ENCODE data around the gene LEMD1.
"Not testable (repeated sequence)": the region's sequence is repeated elsewhere in the genome, so short reads cannot be mapped to it uniquely, and the experiment has no call there.

The LEMD1 gene

DNA sequence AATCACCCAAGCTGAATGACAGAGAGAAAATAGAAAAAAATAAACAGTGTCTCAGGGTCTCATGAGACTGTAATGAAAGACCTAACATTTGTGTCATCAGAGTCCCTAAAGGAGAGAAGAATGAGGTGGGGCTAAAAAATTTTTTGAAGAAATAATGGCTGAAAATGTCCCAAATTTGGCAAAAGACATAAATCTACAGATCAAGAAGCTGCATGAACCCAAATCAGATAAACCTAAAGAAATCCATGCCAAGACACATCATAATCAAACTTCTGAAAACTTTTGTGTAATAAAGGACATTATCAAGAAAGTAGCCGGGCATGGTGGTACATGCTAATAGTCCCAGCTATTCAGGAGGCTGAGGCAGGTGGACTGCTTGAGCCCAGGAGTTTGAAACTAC lies 29.2 kb downstream of the LEMD1 start:
- no peaks in the 10 kb centered on the region for H3K4me1 ChIP-seq (ENCODE audit: insufficient read depth, low read length, severe bottlenecking)
- no peak overlapping the region for H3K4me2 ChIP-seq (ENCODE audit: low read length)
- no peak overlapping the region for H3K27ac ChIP-seq (ENCODE audit: low read depth, low read length, poor library complexity, severe bottlenecking)
- H3K36me3 ChIP-seq (ENCODE audit: insufficient read depth, low read length), result no peaks in the 10 kb centered on the region
- no peaks in the 10 kb centered on the region for H3K9me2 ChIP-seq (ENCODE audit: low read depth, low read length)
- H3K4me3 ChIP-seq (ENCODE audit: low read depth, low read length, poor library complexity, severe bottlenecking), result no peak overlapping the region
- no peaks in the 10 kb centered on the region for H3K9me3 ChIP-seq (ENCODE audit: low read length)
- no peaks in the 10 kb centered on the region for H3F3A ChIP-seq (ENCODE audit: insufficient read depth, low read length)
- no peak overlapping the region for H2AFZ ChIP-seq (ENCODE audit: low read length)
- H3K9ac ChIP-seq (ENCODE audit: low read length), result no peak overlapping the region
- no peaks in the 10 kb centered on the region for H3K79me2 ChIP-seq (ENCODE audit: insufficient read depth, low read length)
- no peaks in the 10 kb centered on the region for H4K20me1 ChIP-seq (ENCODE audit: insufficient read depth, low read length)
- 0 out of 2 replicates have a peak, but pooled peaks cover 7% of the 10 kb centered on the region for H3K27me3 ChIP-seq (ENCODE audit: insufficient read depth, low read length)
- TF ChIP-seq, protein P1, sequence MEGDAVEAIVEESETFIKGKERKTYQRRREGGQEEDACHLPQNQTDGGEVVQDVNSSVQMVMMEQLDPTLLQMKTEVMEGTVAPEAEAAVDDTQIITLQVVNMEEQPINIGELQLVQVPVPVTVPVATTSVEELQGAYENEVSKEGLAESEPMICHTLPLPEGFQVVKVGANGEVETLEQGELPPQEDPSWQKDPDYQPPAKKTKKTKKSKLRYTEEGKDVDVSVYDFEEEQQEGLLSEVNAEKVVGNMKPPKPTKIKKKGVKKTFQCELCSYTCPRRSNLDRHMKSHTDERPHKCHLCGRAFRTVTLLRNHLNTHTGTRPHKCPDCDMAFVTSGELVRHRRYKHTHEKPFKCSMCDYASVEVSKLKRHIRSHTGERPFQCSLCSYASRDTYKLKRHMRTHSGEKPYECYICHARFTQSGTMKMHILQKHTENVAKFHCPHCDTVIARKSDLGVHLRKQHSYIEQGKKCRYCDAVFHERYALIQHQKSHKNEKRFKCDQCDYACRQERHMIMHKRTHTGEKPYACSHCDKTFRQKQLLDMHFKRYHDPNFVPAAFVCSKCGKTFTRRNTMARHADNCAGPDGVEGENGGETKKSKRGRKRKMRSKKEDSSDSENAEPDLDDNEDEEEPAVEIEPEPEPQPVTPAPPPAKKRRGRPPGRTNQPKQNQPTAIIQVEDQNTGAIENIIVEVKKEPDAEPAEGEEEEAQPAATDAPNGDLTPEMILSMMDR (IDR thresholded peaks at IDR 0.05; ENCODE audit: low read length), result no peak
- TF ChIP-seq EZH2 (IDR thresholded peaks at IDR 0.05; ENCODE audit: borderline replicate concordance, low read length), result no peak

DNA sequence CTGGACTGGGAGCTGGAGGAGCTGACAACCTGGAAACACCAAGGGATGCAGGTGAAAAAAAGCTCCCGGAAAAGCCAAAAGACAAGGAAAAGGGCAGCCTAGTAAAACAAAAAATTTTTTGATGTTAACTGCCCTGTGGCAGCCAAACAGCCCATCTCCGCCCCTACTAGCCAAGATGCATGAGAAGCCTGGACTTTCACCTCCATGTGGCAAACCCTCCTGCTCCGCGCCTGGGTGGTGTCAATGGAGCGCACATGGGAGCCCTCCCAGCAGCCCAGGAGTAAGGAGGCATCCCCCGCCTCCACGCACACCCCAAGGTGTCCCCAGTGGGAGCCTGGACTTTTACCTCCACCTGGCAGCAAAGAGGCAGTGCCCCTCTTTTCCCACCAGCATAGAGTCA lies 30.5 kb downstream of the LEMD1 start:
- TF ChIP-seq, protein P1 (IDR thresholded peaks at IDR 0.05; ENCODE audit: low read length), result no peak
- TF ChIP-seq EZH2 (IDR thresholded peaks at IDR 0.05; ENCODE audit: borderline replicate concordance, low read length), result no peak
- Histone ChIP-seq H3K36me3 (ENCODE audit: insufficient read depth, low read length) (no peaks in the 10 kb centered on the region), H3K4me3 (ENCODE audit: low read depth, low read length, poor library complexity, severe bottlenecking) (no peak overlapping the region), H3K4me2 (ENCODE audit: low read length) (no peak overlapping the region), H3K27ac (ENCODE audit: low read depth, low read length, poor library complexity, severe bottlenecking) (no peak overlapping the region), H2AFZ (ENCODE audit: low read length) (no peak overlapping the region), H3K9me3 (ENCODE audit: low read length) (no peaks in the 10 kb centered on the region), H3K9ac (ENCODE audit: low read length) (no peak overlapping the region), H3K4me1 (ENCODE audit: insufficient read depth, low read length, severe bottlenecking) (no peaks in the 10 kb centered on the region), H3F3A (ENCODE audit: insufficient read depth, low read length) (no peaks in the 10 kb centered on the region), H3K27me3 (ENCODE audit: insufficient read depth, low read length) (0 out of 2 replicates have a peak, but pooled peaks cover 7% of the 10 kb centered on the region), H3K9me2 (ENCODE audit: low read depth, low read length) (no peaks in the 10 kb centered on the region), H4K20me1 (ENCODE audit: insufficient read depth, low read length) (no peaks in the 10 kb centered on the region), H3K79me2 (ENCODE audit: insufficient read depth, low read length) (no peaks in the 10 kb centered on the region)

DNA sequence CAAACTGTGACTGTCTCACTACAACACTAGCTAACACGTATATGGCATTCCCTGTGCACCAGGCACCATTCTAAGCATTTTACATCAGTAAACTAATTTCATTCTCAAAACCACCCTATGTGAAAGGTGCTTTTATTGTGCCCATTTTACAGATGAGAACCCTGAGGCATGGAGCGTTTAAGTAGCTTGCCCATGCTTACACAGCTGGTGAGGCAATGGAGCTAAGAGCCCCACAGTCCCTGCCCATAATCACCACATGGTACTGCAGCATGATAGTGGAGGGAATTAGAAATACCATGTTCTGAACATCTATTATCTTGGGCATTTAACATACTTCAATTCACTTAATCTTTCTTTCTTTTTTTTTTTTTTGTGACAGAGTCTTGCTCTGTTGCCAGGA lies 34.0 kb downstream of the LEMD1 start:
- H3K27ac ChIP-seq (ENCODE audit: low read depth, low read length, poor library complexity, severe bottlenecking), result no peak overlapping the region
- H3K36me3 ChIP-seq (ENCODE audit: insufficient read depth, low read length), result no peaks in the 10 kb centered on the region
- no peaks in the 10 kb centered on the region for H3F3A ChIP-seq (ENCODE audit: insufficient read depth, low read length)
- H4K20me1 ChIP-seq (ENCODE audit: insufficient read depth, low read length), result no peaks in the 10 kb centered on the region
- H3K4me1 ChIP-seq (ENCODE audit: insufficient read depth, low read length, severe bottlenecking), result no peaks in the 10 kb centered on the region
- no peak overlapping the region for H3K4me2 ChIP-seq (ENCODE audit: low read length)
- no peak for TF ChIP-seq EZH2 (IDR thresholded peaks at IDR 0.05; ENCODE audit: borderline replicate concordance, low read length)
- TF ChIP-seq, protein P1 (IDR thresholded peaks at IDR 0.05; ENCODE audit: low read length), result no peak
- H3K4me3 ChIP-seq (ENCODE audit: low read depth, low read length, poor library complexity, severe bottlenecking), result no peak overlapping the region
- H3K27me3 ChIP-seq (ENCODE audit: insufficient read depth, low read length), result 0 out of 2 replicates have a peak, but pooled peaks cover 11% of the 10 kb centered on the region
- no peaks in the 10 kb centered on the region for H3K9me3 ChIP-seq (ENCODE audit: low read length)
- no peak overlapping the region for H3K9ac ChIP-seq (ENCODE audit: low read length)
- H2AFZ ChIP-seq (ENCODE audit: low read length), result no peak overlapping the region
- no peaks in the 10 kb centered on the region for H3K9me2 ChIP-seq (ENCODE audit: low read depth, low read length)
- H3K79me2 ChIP-seq (ENCODE audit: insufficient read depth, low read length), result no peaks in the 10 kb centered on the region

DNA sequence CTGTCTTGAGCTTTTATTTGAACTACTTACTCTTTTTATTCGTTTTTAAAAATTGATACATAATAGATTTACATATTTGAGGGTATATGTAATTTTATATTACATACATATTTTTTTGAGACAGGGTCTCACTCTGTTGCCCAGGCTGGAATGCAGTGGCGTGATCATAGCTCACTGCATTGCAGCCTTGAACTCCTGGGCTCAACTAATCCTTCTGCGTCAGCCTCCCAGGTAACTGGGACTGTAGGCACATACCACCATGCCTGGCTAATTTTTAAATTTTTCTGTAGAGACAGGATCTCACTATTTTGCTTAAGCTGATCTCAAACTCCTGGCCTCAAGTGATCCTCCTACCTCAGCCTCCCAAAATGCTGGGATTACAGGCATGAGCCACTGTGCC lies 38.9 kb downstream of the LEMD1 start:
- H3F3A ChIP-seq (ENCODE audit: insufficient read depth, low read length); H3K79me2 ChIP-seq (ENCODE audit: insufficient read depth, low read length); H4K20me1 ChIP-seq (ENCODE audit: insufficient read depth, low read length); H3K27ac ChIP-seq (ENCODE audit: low read depth, low read length, poor library complexity, severe bottlenecking); H3K9ac ChIP-seq (ENCODE audit: low read length); H3K4me2 ChIP-seq (ENCODE audit: low read length); H3K9me3 ChIP-seq (ENCODE audit: low read length); H3K4me1 ChIP-seq (ENCODE audit: insufficient read depth, low read length, severe bottlenecking); H3K36me3 ChIP-seq (ENCODE audit: insufficient read depth, low read length); H3K4me3 ChIP-seq (ENCODE audit: low read depth, low read length, poor library complexity, severe bottlenecking); H3K9me2 ChIP-seq (ENCODE audit: low read depth, low read length); H2AFZ ChIP-seq (ENCODE audit: low read length): not testable (repeated sequence)
- 0 out of 2 replicates have a peak, but pooled peaks cover 14% of the 10 kb centered on the region for H3K27me3 ChIP-seq (ENCODE audit: insufficient read depth, low read length)
